Measurements from ENCODE around the gene CD8B.
A peak's percentile ranks its signal among the peaks of the same experiment; 100 is the strongest.
"Not testable (repeated sequence)": the region's sequence is repeated elsewhere in the genome, so short reads cannot be mapped to it uniquely, and the experiment has no call there.

CD8B gene

GRCh38 chr2:86842607-86843234, 19.0 kb downstream of the CD8B start:
- not testable (repeated sequence) for H3K4me3 Mint-ChIP-seq; H3K4me1 Mint-ChIP-seq; H3K27me3 Mint-ChIP-seq (ENCODE audit: low read depth); H3K36me3 Mint-ChIP-seq (ENCODE audit: low read depth); H3K9me3 Mint-ChIP-seq; H3K27ac Mint-ChIP-seq

DNA sequence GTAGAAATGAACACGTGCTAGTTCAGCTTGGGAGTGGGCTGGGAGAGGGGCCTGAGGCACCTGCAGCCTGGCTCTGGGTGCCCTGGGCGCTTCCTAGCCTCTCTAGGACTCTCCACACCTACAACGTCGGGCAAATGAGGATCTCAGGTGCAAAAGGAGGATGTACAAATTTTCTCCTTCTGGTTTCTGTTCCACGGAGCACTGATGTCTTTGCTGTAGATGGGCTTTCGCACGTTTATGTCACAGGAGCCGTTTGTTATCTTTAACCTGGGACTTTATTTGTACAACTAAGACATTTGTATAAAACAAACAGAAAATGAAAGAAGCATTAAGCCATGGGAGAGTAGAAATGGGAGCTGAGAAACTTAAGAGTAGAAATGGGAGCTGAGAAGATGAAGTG, 20.4 kb downstream of the CD8B start:
- not testable (repeated sequence) for H3K27me3 Mint-ChIP-seq (ENCODE audit: low read depth); H3K4me1 Mint-ChIP-seq; H3K27ac Mint-ChIP-seq; H3K4me3 Mint-ChIP-seq; H3K36me3 Mint-ChIP-seq (ENCODE audit: low read depth); H3K9me3 Mint-ChIP-seq

- H3K27ac Mint-ChIP-seq, result peak overlapping the region in 1 of 3 experiments; percentile 48
- H3K4me3 Mint-ChIP-seq; H3K36me3 Mint-ChIP-seq (ENCODE audit: low read depth); H3K4me1 Mint-ChIP-seq; H3K9me3 Mint-ChIP-seq; H3K27me3 Mint-ChIP-seq (ENCODE audit: low read depth): not testable (repeated sequence)
Measured at GRCh38 chr2:86839871-86840548, 21.7 kb downstream of the CD8B start.

DNA sequence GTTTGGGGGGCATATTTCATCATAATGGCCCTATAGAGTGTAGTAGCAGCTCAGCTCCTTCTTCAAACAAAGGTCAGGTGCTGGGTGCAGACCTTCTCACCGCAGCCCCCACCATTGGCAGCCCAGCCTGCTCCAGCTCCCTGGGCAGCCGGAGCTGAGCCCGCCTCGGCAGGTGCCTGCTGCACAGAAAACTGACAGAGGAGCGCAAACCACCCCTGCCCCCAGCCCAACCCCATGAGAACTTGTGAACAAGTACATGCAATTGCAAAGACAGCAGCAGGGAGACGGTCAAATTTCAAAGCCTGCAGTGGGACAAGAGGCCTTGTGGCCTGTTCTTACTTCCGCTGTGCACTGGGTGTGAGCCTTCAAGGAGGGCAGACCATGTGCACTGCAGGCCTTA, 22.2 kb downstream of the CD8B start:
- not testable (repeated sequence) for H3K36me3 Mint-ChIP-seq (ENCODE audit: low read depth); H3K27me3 Mint-ChIP-seq (ENCODE audit: low read depth); H3K27ac Mint-ChIP-seq; H3K4me3 Mint-ChIP-seq; H3K4me1 Mint-ChIP-seq; H3K9me3 Mint-ChIP-seq

DNA sequence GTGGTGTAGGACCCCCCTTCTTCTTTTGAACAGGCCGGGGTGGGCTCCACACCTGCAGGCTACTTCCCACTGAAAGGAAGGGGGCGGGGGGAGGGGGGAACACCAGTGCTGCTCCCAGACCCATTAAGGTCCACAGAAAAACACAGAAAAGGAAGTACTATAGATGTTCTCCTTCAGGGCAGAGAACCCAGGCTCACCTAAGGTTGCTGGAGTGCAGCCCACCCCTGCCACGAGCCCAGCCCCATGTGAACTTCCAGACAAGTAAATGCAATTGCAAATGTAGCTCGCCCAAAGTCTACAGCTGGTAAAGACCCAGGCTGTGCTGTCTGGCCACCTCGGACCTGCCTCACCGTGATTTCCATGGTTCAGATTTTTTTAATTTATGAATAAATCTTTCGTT, 24.0 kb downstream of the CD8B start:
- H3K36me3 Mint-ChIP-seq (ENCODE audit: low read depth); H3K4me1 Mint-ChIP-seq; H3K27ac Mint-ChIP-seq; H3K4me3 Mint-ChIP-seq; H3K27me3 Mint-ChIP-seq (ENCODE audit: low read depth); H3K9me3 Mint-ChIP-seq: not testable (repeated sequence)

- H3K36me3 Mint-ChIP-seq (ENCODE audit: low read depth), result not testable (repeated sequence)
Measured at GRCh38 chr2:86836915-86837695, 24.6 kb downstream of the CD8B start.

GRCh38 chr2:86835548-86835889, 26.2 kb downstream of the CD8B start:
- not testable (repeated sequence) for H3K4me3 Mint-ChIP-seq; H3K4me1 Mint-ChIP-seq; H3K36me3 Mint-ChIP-seq (ENCODE audit: low read depth); H3K9me3 Mint-ChIP-seq; H3K27me3 Mint-ChIP-seq (ENCODE audit: low read depth); H3K27ac Mint-ChIP-seq

More at GRCh38 chr2:86836915-86837695, 24.6 kb downstream of the CD8B start:
- not testable (repeated sequence) for H3K9me3 Mint-ChIP-seq; H3K27ac Mint-ChIP-seq; H3K4me1 Mint-ChIP-seq; H3K27me3 Mint-ChIP-seq (ENCODE audit: low read depth)
- peak overlapping the region in 1 of 3 experiments; percentile 50 for H3K4me3 Mint-ChIP-seq

- TF ChIP-seq, protein P1, sequence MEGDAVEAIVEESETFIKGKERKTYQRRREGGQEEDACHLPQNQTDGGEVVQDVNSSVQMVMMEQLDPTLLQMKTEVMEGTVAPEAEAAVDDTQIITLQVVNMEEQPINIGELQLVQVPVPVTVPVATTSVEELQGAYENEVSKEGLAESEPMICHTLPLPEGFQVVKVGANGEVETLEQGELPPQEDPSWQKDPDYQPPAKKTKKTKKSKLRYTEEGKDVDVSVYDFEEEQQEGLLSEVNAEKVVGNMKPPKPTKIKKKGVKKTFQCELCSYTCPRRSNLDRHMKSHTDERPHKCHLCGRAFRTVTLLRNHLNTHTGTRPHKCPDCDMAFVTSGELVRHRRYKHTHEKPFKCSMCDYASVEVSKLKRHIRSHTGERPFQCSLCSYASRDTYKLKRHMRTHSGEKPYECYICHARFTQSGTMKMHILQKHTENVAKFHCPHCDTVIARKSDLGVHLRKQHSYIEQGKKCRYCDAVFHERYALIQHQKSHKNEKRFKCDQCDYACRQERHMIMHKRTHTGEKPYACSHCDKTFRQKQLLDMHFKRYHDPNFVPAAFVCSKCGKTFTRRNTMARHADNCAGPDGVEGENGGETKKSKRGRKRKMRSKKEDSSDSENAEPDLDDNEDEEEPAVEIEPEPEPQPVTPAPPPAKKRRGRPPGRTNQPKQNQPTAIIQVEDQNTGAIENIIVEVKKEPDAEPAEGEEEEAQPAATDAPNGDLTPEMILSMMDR (IDR thresholded peaks at IDR 0.05; ENCODE audit: unreplicated experiment in 3 of 3), result no peak
- H3K9me3 Mint-ChIP-seq, result no peaks in the 10 kb centered on the region
- no peaks in the 10 kb centered on the region for H3K27me3 Mint-ChIP-seq (ENCODE audit: low read depth)
- no peaks in the 10 kb centered on the region for H3K36me3 Mint-ChIP-seq (ENCODE audit: low read depth)
- H3K4me3 Mint-ChIP-seq, result no peak overlapping the region
- H3K4me1 Mint-ChIP-seq, result no peaks in the 10 kb centered on the region
- H3K27ac Mint-ChIP-seq, result no peak overlapping the region
Measured at GRCh38 chr2:86833315-86833714, 28.4 kb downstream of the CD8B start.

DNA sequence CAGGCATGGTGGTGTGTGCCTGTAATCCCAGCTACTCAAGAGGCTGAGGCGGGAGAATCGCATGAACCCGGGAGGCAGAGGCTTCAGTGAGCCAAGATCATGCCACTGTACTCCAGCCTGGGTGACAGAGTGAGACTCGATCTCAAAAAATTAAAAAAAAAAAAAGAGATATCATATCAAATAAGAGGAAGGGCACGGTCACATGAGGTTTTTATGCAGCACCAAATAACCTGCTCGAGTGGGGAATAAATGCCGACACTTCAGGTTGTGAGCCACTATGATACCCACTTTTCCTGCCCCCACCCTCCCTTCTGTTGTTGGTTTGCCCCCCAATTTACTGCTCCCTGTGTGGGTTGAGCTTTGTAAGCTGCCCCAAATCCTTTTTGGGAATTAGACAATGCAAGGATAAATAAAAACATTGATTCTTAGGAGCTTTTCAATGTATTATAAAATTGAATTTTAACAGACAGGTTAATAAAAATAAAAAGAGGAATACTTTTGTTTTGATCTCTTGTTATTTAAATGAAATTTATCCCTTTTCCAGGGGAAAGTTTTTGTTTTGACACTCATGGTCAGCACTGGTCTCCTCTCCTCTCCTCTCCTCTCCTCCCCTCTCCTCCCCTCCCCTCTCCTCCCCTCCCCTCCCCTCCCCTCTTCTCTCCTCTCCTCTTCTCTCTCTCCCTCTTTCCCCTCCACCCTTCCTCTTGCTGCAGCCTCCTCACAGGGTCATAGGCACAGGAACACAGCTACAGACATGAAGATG, 29.2 kb downstream of the CD8B start:
- no peaks in the 10 kb centered on the region for H3K36me3 Mint-ChIP-seq (ENCODE audit: low read depth)
- H3K9me3 Mint-ChIP-seq, result no peaks in the 10 kb centered on the region
- TF ChIP-seq, protein P1 (IDR thresholded peaks at IDR 0.05; ENCODE audit: unreplicated experiment in 3 of 3), result no peak
- no peaks in the 10 kb centered on the region for H3K27me3 Mint-ChIP-seq (ENCODE audit: low read depth)
- no peak overlapping the region for H3K27ac Mint-ChIP-seq
- no peak overlapping the region for H3K4me3 Mint-ChIP-seq
- no peaks in the 10 kb centered on the region for H3K4me1 Mint-ChIP-seq

Data from nephron (organoid).